ENCODE data around the gene TTC27.

DNA sequence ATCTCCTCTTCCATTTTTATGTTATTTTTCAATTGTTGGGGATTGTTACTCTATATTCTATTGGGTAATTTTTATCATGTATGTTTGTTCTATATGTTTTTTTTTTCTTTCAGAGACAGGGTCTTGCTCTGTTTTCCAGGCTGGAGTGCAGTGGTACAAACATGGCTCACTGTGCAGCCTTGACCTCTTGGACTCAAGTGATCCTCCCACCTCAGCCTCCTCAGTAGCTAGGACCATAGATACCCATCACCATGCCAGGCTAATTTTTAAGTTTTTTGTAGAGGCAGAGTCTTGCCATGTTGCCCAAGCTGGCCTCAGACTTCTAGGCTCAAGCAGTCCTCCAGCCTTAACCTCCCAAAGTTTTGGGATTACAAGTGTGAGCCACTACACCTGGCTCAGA, 88.7 kb downstream of the TTC27 start:
- TF ChIP-seq NFYB (IDR thresholded peaks at IDR 0.05; ENCODE audit: insufficient read depth, low read depth, low read length) (no peak), ASH2L (IDR thresholded peaks at IDR 0.05; ENCODE audit: borderline replicate concordance, low read depth) (no peak)
- TF ChIP-seq, protein P1, sequence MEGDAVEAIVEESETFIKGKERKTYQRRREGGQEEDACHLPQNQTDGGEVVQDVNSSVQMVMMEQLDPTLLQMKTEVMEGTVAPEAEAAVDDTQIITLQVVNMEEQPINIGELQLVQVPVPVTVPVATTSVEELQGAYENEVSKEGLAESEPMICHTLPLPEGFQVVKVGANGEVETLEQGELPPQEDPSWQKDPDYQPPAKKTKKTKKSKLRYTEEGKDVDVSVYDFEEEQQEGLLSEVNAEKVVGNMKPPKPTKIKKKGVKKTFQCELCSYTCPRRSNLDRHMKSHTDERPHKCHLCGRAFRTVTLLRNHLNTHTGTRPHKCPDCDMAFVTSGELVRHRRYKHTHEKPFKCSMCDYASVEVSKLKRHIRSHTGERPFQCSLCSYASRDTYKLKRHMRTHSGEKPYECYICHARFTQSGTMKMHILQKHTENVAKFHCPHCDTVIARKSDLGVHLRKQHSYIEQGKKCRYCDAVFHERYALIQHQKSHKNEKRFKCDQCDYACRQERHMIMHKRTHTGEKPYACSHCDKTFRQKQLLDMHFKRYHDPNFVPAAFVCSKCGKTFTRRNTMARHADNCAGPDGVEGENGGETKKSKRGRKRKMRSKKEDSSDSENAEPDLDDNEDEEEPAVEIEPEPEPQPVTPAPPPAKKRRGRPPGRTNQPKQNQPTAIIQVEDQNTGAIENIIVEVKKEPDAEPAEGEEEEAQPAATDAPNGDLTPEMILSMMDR (IDR thresholded peaks at IDR 0.05 in 2 of 3, conservative IDR thresholded peaks at IDR 0.05 in 1 of 3; ENCODE audit: control insufficient read depth in 2 of 3, extremely low read depth in 1 of 3, insufficient read depth in 1 of 3, low read depth in 3 of 3, low read length in 3 of 3): no peak
